Measurements from ENCODE around the gene ELP2. TPM values are rescaled to one million over a fixed set of nuclear protein-coding genes. Genes with fewer than 3 reads are reported as not detected.

The ELP2 gene
- total RNA-seq = 107 and 116 TPM in 2 replicates

GRCh38 chr18:36129300-36130038, at the start of gene ELP2, which contains the start of gene SLC39A6:
ELP2 (plus strand) TSS chr18:36129899; CDS start chr18:36129934, 35 bp downstream.
SLC39A6 (minus strand) TSS chr18:36129340; CDS start chr18:36127007, 2,333 bp downstream.

DNA sequence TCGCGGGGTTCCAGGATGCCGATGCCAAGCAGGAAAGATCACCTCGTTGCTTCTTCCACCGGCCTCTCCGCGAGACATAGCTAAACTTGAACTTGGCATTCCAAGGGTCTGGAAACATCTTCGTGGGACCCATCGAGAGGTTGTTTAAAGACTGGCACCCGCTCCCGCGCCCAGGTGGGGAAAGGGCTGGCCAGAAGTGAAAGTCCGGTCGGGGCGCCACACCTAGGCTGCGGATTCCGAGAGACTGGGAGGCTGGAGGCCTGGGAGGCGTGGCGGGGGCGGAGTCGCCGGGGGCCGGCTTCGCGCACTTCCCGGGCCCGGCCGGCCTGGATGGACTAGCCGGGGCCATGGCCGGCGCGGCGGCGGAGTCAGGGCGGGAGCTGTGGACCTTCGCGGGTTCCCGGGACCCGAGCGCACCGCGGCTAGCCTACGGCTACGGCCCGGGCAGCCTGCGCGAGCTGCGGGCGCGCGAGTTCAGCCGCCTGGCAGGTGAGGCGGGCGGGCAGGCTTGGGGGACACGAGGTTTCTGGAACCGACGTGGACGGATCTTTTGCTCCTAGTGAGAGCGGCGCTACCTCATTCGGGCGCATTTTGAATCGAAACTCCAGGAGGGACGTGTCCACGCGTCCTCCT, 57.6 kb downstream of the ELP2 start, which contains the start of gene MOCOS:
Gene MOCOS (plus strand): TSS at position 305 of the 633 bp plus-strand sequence. CDS start 43 bp downstream, at position 348.

Other genes with a start within 250 kb of the ELP2 start
- 55.2 and 93.5 TPM in 2 replicates for gene RPRD1A, start 62.3 kb upstream of the ELP2 start, total RNA-seq
- 163 and 191 TPM in 2 replicates for gene SLC39A6, start 559 bp upstream of the ELP2 start, total RNA-seq
- 11.3 and 23.3 TPM in 2 replicates for gene MOCOS, start 57.6 kb downstream of the ELP2 start, total RNA-seq
- gene FHOD3, start 167.8 kb downstream of the ELP2 start, total RNA-seq = 77.6 and 85.5 TPM in 2 replicates

Measured in smooth muscle cell of the umbilical artery (primary cell).